Immature natural killer cell (primary cell): ENCODE measurements around the gene AMFR. TPM values are rescaled to one million over a fixed set of nuclear protein-coding genes. Genes with fewer than 3 reads are reported as not detected.

ENCODE experiments used
- DNase-seq, 3 donors: peaks; one replicate each; pipeline ENCODE4 v3.0.0; 2022; ENCODE audit warnings: mixed read lengths in 1 of 3
- H3K27ac Mint-ChIP-seq, 6 donors: one replicate each; pipeline ENCODE4 v1.8.0; 2020; ENCODE audit warnings: mixed read lengths in 6 of 6, mild to moderate bottlenecking in 5 of 6, inconsistent platforms in 4 of 6, moderate library complexity in 3 of 6
- H3K27me3 Mint-ChIP-seq, 3 donors: one replicate each; pipeline ENCODE4 v1.8.0; 2020 to 2021; ENCODE audit warnings: low read depth in 3 of 3, mild to moderate bottlenecking in 3 of 3, mixed read lengths in 3 of 3, moderate library complexity in 3 of 3, inconsistent platforms in 1 of 3
- H3K36me3 Mint-ChIP-seq, 3 donors: one replicate each; pipeline ENCODE4 v1.8.0; 2020; ENCODE audit warnings: mixed read lengths in 3 of 3, inconsistent platforms in 2 of 3, mild to moderate bottlenecking in 2 of 3
- H3K4me1 Mint-ChIP-seq, 2 donors: one replicate each; pipeline ENCODE4 v1.8.0; 2020; ENCODE audit warnings: inconsistent platforms in 2 of 2, mild to moderate bottlenecking in 2 of 2, mixed read lengths in 2 of 2, moderate library complexity in 1 of 2
- H3K4me3 Mint-ChIP-seq, 5 donors: one replicate each; pipeline ENCODE4 v1.8.0; 2020; ENCODE audit warnings: mild to moderate bottlenecking in 5 of 5, mixed read lengths in 5 of 5, inconsistent platforms in 3 of 5, moderate library complexity in 3 of 5
- H3K9me3 Mint-ChIP-seq, 6 donors: one replicate each; pipeline ENCODE4 v1.8.0; 2020; ENCODE audit warnings: mild to moderate bottlenecking in 6 of 6, mixed read lengths in 6 of 6, inconsistent platforms in 4 of 6, moderate library complexity in 3 of 6
- polyA plus RNA-seq, 3 donors: library from polyadenylated mRNA; unstranded; fragments of 300-500 nt; fragmentation: Illumina TruSeq; gene quantifications; one replicate each; pipeline ENCODE4 v1.2.3, GENCODE V29; 2021

The AMFR gene
- 10 to 100 TPM; 17.8 to 63.3 (median 40.3) TPM for polyA plus RNA-seq

DNA sequence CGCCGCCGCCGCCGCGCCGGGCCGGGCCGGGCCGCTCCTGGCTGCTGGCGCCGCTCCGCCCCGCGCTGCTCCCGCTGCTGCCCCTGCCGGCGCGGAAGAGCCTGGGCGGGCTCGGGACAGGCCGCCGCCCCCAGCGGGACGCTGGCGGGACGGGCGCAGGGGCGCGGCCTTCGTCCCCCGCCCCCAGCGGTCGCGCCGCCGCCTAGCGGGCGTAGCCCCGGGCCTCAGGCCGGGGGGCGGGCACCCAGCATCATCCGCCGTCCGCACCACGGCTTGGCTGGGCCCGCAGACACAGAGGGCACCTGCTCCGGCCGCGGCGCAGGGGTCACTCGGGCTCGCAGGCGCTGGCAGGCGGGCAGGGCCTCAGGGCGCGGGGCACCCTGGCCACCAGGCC lies at the start of gene AMFR:
Gene AMFR, minus strand, starts transcription at position 107 of the 394 bp plus-strand sequence. CDS start 218 bp downstream, outside the sequence.
- Mint-ChIP-seq H3K4me3 (peak within 1 kb of the TSS; percentile 85 to 91 (median 90)), H3K36me3 (peaks cover 0 to 4% (median 2%) of the 10 kb centered on the region in 3 donors), H3K9me3 (no peaks in the 10 kb centered on the region), H3K4me1 (peaks cover 28 to 45% of the 10 kb centered on the region in 2 donors), H3K27me3 (peaks cover 3 to 5% (median 3%) of the 10 kb centered on the region in 3 donors), H3K27ac (peak within 1 kb of the TSS; percentile 58 to 91 (median 80))
- peak; percentile 78 to 82 (median 82) for DNase-seq

DNA sequence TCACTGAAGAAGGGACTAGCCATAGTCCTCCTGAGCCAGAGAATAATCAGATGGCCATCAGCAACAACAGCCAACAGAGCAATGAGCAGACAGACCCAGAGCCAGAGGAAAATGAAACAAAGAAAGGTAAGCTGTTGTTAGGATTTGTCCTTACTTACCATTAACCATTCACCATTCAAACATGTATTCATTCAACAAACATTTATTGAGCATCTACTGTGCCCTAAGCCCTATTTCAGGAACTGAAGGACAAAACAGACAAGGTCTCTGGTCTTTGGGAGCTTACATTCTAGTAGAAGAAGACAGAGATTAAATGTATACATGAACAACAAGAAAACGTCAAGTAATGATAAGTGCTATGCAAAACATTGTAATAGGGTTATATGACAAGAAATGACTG lies 45.3 kb upstream of the AMFR start:
- no peak overlapping the region for H3K4me3 Mint-ChIP-seq
- H3K27ac Mint-ChIP-seq, result no peak overlapping the region
- no peaks in the 10 kb centered on the region for H3K9me3 Mint-ChIP-seq
- peaks cover 0 to 1% (median 1%) of the 10 kb centered on the region in 3 donors for H3K27me3 Mint-ChIP-seq
- H3K4me1 Mint-ChIP-seq, result no peaks in the 10 kb centered on the region
- H3K36me3 Mint-ChIP-seq, result peaks cover 27 to 61% (median 32%) of the 10 kb centered on the region in 3 donors
- no peak for DNase-seq

GRCh38 chr16:56470232-56470631 lies 44.9 kb upstream of the AMFR start:
- no peaks in the 10 kb centered on the region for H3K4me1 Mint-ChIP-seq
- peaks cover 0 to 1% (median 1%) of the 10 kb centered on the region in 3 donors for H3K27me3 Mint-ChIP-seq
- no peak overlapping the region for H3K4me3 Mint-ChIP-seq
- H3K36me3 Mint-ChIP-seq, result peaks cover 28 to 61% (median 34%) of the 10 kb centered on the region in 3 donors
- no peak overlapping the region for H3K27ac Mint-ChIP-seq
- no peaks in the 10 kb centered on the region for H3K9me3 Mint-ChIP-seq
- no peak for DNase-seq

- no peak for DNase-seq
- Mint-ChIP-seq H3K36me3 (peaks cover 27 to 59% (median 32%) of the 10 kb centered on the region in 3 donors), H3K4me3 (no peak overlapping the region), H3K27me3 (peaks cover 0 to 1% (median 1%) of the 10 kb centered on the region in 3 donors), H3K4me1 (no peaks in the 10 kb centered on the region), H3K9me3 (no peaks in the 10 kb centered on the region), H3K27ac (peak overlapping the region in 1 of 6 donors; percentile 34)
Observed at GRCh38 chr16:56469748-56470147, 44.4 kb upstream of the AMFR start.

GRCh38 chr16:56468800-56469199 lies 43.5 kb upstream of the AMFR start:
- no peaks in the 10 kb centered on the region for H3K4me1 Mint-ChIP-seq
- H3K27me3 Mint-ChIP-seq, result peaks cover 0 to 1% (median 1%) of the 10 kb centered on the region in 3 donors
- H3K9me3 Mint-ChIP-seq, result no peaks in the 10 kb centered on the region
- peaks cover 27 to 68% (median 36%) of the 10 kb centered on the region in 3 donors for H3K36me3 Mint-ChIP-seq
- H3K4me3 Mint-ChIP-seq, result no peak overlapping the region
- no peak overlapping the region for H3K27ac Mint-ChIP-seq
- no peak for DNase-seq

- Mint-ChIP-seq H3K4me1 (peaks cover 0 to 2% of the 10 kb centered on the region in 2 donors), H3K4me3 (no peak overlapping the region), H3K27ac (no peak overlapping the region), H3K9me3 (no peaks in the 10 kb centered on the region), H3K36me3 (peaks cover 19 to 58% (median 43%) of the 10 kb centered on the region in 3 donors), H3K27me3 (peaks cover 0 to 1% (median 0%) of the 10 kb centered on the region in 3 donors)
- no peak for DNase-seq
Observed at GRCh38 chr16:56466344-56466743, 41.0 kb upstream of the AMFR start.

DNA sequence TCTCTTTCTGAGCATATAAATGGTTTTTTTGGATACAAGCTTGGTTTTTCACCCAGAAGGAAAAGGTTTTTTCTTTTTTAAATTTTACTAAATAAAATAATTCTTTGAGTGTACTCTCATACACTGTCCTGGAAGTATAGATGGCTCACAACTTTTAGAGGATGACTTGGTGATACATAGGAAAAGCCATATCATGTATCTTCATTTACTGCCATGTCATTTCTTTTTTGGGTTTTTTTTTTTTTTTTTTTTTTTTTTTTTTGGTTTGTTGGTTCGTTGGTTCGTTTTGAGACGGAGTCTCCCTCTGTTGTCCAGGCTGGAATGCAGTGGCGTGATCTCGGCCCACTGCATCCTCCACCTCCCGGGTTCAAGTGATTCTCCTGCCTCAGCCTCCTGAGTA lies 37.8 kb upstream of the AMFR start:
- H3K4me1 Mint-ChIP-seq, result peaks cover 0 to 2% of the 10 kb centered on the region in 2 donors
- no peak overlapping the region for H3K4me3 Mint-ChIP-seq
- DNase-seq, result no peak
- H3K9me3 Mint-ChIP-seq, result no peaks in the 10 kb centered on the region
- peaks cover 12 to 50% (median 33%) of the 10 kb centered on the region in 3 donors for H3K36me3 Mint-ChIP-seq
- H3K27me3 Mint-ChIP-seq, result no peaks in the 10 kb centered on the region
- no peak overlapping the region for H3K27ac Mint-ChIP-seq

GRCh38 chr16:56462064-56462796 lies 36.9 kb upstream of the AMFR start:
- H3K27me3 Mint-ChIP-seq, result no peaks in the 10 kb centered on the region
- peaks cover 12 to 45% (median 33%) of the 10 kb centered on the region in 3 donors for H3K36me3 Mint-ChIP-seq
- no peak overlapping the region for H3K4me3 Mint-ChIP-seq
- peaks cover 0 to 2% of the 10 kb centered on the region in 2 donors for H3K4me1 Mint-ChIP-seq
- peak overlapping the region in 3 of 6 donors; percentile 19 to 39 (median 28) for H3K27ac Mint-ChIP-seq
- no peak for DNase-seq
- no peaks in the 10 kb centered on the region for H3K9me3 Mint-ChIP-seq

DNA sequence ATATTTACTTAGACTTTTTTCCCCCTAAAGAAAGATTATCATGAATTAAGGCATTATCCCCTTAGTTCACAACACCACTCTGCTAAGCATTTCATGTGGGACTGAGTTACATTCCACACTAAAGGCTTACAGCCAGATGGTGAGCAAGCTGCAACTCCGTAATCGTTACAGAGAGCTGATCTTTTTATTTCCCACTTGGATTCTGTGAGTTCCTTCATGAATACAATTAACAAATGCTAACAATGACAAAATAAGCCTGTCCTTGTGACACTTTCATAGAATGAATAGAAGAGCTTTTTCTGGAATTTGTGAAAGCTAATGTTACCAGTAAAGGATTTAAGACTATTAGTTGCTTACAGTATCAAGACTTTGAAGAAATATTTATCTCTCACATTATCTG lies 34.8 kb upstream of the AMFR start:
- Mint-ChIP-seq H3K27me3 (no peaks in the 10 kb centered on the region), H3K27ac (no peak overlapping the region), H3K9me3 (no peaks in the 10 kb centered on the region), H3K36me3 (peaks cover 11 to 49% (median 30%) of the 10 kb centered on the region in 3 donors), H3K4me1 (peaks cover 0 to 2% of the 10 kb centered on the region in 2 donors), H3K4me3 (no peak overlapping the region)
- DNase-seq, result no peak

DNA sequence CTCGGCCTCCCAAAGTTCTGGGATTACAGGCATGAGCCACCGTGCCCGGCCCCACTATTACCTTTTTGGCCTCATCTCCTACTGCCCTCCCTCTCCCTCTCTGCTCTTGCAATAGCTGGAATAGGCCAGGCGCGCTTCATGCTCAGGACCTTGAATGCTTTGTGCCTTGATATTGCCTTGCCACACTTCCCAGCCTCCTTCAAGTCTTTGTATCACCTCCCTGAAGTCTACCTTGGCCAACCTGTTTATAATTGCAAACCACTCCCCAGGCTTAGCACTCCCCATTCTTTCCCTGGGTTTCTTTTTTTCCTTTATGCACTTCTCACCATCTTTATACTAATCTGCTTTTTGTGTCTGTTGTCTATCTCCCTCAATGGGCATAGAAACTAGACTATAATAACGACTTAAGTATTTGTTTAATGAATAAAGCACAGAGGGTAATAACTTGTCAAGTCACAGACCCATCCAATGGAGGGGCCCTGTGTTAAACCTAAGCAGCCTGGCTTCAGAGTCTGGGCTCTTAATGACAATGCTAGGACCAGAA lies 32.7 kb upstream of the AMFR start:
- peaks cover 15 to 49% (median 31%) of the 10 kb centered on the region in 3 donors for H3K36me3 Mint-ChIP-seq
- DNase-seq, result no peak
- H3K4me3 Mint-ChIP-seq, result no peak overlapping the region
- H3K27me3 Mint-ChIP-seq, result no peaks in the 10 kb centered on the region
- H3K9me3 Mint-ChIP-seq, result no peaks in the 10 kb centered on the region
- H3K4me1 Mint-ChIP-seq, result peaks cover 3 to 6% of the 10 kb centered on the region in 2 donors
- peak overlapping the region in 1 of 6 donors; percentile 8 for H3K27ac Mint-ChIP-seq

DNA sequence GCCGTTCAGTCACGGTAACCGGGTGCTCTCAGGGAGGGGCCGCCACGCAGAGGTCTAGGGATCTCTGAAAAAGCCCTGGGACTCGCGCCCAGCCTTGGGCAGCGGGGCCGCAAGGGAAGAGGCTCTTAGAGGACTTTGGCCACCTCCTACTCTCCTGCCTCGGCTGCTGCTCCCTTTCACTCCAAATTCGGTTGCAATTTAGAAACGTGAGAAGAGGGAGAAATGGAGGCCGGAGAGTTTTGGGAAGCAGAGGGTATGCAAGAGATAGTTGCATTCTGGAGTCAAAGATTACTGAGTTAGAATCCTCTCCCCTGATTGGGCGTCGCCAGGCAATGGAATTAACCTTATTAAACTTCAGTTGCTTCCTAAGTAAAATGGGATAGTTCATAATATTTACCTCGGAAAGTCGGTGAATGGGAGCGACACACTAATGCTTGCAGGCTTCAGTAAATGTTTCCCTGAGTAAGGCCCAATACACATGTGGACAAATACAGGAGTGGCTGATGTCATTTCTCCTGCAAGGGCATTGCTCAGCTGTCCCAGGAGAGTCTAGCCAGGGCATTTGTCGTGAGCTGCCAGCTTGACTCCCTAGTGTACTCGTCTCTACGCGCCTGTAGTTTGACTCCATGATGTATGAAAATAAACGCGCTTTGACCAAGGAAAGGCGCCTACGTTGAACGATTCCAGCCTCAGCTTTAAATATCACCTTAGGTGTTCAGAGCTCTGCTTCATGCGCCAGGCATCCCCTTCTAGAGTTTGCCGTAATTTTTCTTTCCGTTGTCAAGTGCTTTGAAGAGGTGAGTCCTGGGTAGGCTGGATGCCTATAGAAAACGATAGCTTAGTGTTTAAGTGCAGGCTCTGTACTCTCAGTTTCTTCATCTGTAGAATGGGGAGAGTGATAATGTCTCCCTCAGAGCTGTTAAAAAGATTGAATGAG lies 26.7 kb upstream of the AMFR start:
- H3K27me3 Mint-ChIP-seq, result peaks cover 0 to 2% (median 0%) of the 10 kb centered on the region in 3 donors
- H3K4me1 Mint-ChIP-seq, result peaks cover 38 to 62% of the 10 kb centered on the region in 2 donors
- peaks cover 16 to 34% (median 19%) of the 10 kb centered on the region in 3 donors for H3K36me3 Mint-ChIP-seq
- H3K9me3 Mint-ChIP-seq, result no peaks in the 10 kb centered on the region
- peak overlapping the region; percentile 86 to 97 (median 95) for H3K27ac Mint-ChIP-seq
- peak overlapping the region; percentile 97 to 99 (median 98) for H3K4me3 Mint-ChIP-seq
- DNase-seq, result no peak

DNA sequence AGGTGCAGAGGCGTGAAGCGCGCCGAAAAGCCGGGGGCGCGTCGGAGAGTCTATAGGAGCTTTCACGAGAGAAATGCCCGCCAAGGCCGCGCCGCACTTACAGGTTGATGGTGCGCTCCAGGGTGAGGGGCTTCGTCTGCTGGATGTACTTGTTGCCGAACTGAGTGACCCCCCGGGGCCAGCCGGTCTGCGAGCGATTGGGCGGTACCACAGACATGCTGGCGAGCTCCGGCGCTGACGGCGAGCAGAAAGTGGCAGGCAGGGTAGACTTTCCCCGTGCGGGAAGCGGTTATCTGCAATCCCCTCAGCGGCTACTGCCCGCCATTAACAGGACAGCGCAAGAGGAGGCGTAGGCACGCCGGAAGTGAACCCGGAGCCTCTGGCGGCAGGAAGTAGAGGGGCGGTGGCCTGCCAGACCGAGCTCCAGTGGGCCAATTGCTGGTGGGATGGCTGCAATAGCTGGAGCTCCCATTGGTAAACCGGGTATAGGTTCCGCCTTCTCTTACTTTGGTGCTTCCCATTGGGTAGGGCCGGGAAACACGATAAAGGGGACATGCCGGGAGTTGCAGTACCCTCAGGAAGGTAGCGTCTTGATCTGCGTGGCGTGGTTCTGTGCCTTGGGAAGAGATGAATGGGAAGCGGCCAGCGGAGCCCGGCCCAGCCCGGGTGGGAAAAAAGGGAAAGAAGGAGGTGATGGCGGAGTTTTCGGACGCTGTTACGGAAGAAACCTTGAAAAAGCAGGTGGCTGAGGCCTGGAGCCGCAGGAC lies 25.8 kb upstream of the AMFR start, which contains the start of the genes NUDT21 and OGFOD1:
Gene NUDT21, minus strand, starts transcription at position 347 of the 767 bp plus-strand sequence. Its CDS starts 130 bp downstream, at position 217.
Gene OGFOD1, plus strand, starts transcription at position 569 of the 767 bp plus-strand sequence. Its CDS starts 59 bp downstream, at position 628.
- Mint-ChIP-seq H3K4me1 (peaks cover 38 to 62% of the 10 kb centered on the region in 2 donors), H3K27ac (peak within 1 kb of the TSS; percentile 86 to 97 (median 95)), H3K27me3 (peaks cover 0 to 2% (median 0%) of the 10 kb centered on the region in 3 donors), H3K36me3 (peaks cover 14 to 25% (median 17%) of the 10 kb centered on the region in 3 donors), H3K4me3 (peak within 1 kb of the TSS; percentile 97 to 99 (median 98)), H3K9me3 (no peaks in the 10 kb centered on the region)
- peak; percentile 92 for DNase-seq
